Left lung (tissue), 10 donors: ENCODE results near the gene PITPNM1. TPM values are rescaled to one million over a fixed set of nuclear protein-coding genes. Genes with fewer than 3 reads are reported as not detected.

Experiments
- ATAC-seq: fragments of 200-7000 bp; cut with Tn5 transposase; one replicate; pipeline ENCODE4 v1.9.1; 2020; ENCODE audit warnings: moderate library complexity
- DNase-seq, 4 donors: peaks; one replicate each; pipeline ENCODE4 v3.0.0-alpha.2; 2013 to 2020
- H3K27ac ChIP-seq, 2 donors: fragments of 200-600 bp; sonication (generic) in 1 of 2; one replicate each; pipeline versions ENCODE4 v1.5.0 to v1.8.0; 2020 to 2021
- H3K27me3 ChIP-seq, 2 donors: fragments of 200-600 bp; sonication (generic) in 1 of 2; one replicate each; pipeline versions ENCODE4 v1.5.0 to v1.8.0; 2020 to 2021
- H3K36me3 ChIP-seq, 2 donors: fragments of 200-600 bp; sonication (generic) in 1 of 2; one replicate each; pipeline versions ENCODE4 v1.5.0 to v1.8.0; 2020 to 2021
- H3K4me1 ChIP-seq, 2 donors: fragments of 200-600 bp; one replicate each; pipeline ENCODE4 v1.8.0; 2021
- H3K4me3 ChIP-seq, 2 donors: fragments of 200-600 bp; sonication (generic) in 1 of 2; one replicate each; pipeline versions ENCODE4 v1.5.0 to v1.8.0; 2020 to 2021; ENCODE audit warnings: mild to moderate bottlenecking in 1 of 2
- H3K9me3 ChIP-seq, 2 donors: fragments of 200-600 bp; sonication (generic) in 1 of 2; one replicate each; pipeline versions ENCODE4 v1.5.0 to v1.8.0; 2020 to 2021
- intact Hi-C, 2 donors: fragments of 100-400 bp; cut with DNase I; formaldehyde crosslinking; loops; one replicate each; pipeline versions ENCODE4 v1.11.2 to v1.14.2; 2022
- polyA plus RNA-seq, 6 donors: library from polyadenylated mRNA; unstranded; fragments of 120-200 nt; gene quantifications; one replicate each; pipeline ENCODE4 v1.2.1, GENCODE V29; 2013; ENCODE audit not compliant: insufficient read length in 6 of 6
- total RNA-seq, 2 donors: library from RNA; stranded (reverse); fragmentation: NEBNext Ultra II Directional; extraction: Animal tissue kit (Norgen Biotek cat#: 25700); gene quantifications; one replicate each; pipeline ENCODE4 v1.2.1, GENCODE V29; 2021
- TF ChIP-seq, protein P1 (sequence below), 2 donors: fragments of 200-600 bp; sonication (generic) in 1 of 2; IDR thresholded peaks; one replicate each; pipeline versions ENCODE4 v1.5.0 to v1.8.0; 2021; ENCODE audit warnings: antibody characterized with exemption in 2 of 2
- donor health status: DM: no; HTN: yes; CAD: no.
- donor health status: DM: no; HTN: no; CAD: no.

Gene PITPNM1
- total and polyA plus RNA-seq, 8 donors: 15.5 to 55.5 (median 24.6) TPM

DNA sequence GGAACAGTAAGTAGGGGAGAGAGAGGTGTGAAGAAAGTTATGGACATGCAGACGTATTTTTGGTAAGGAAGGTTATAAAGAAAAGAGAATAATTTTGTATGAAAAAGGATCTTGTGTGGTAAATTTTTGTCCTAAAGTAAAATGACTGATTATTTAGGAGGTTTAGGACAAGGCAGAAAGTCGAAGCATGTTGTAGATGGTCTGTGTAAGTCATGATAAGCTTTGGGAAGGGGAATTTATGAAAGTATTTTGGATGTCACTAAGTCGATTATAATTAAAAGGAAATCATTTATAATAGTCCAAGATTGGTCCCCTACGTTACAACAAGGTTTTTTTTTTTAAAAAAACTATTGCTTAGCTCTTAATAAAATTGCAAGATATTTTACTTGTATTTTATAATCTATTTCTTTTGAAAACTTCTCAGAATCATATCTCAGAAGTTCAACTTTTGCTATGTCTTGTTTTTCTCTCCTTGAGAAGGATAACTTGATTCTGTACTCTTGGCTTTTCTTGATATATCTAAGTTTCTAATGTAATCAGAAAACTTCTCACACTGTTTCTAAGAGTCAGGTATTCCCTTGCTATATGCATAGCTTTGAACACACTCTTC lies 29.0 kb upstream of the PITPNM1 start:
- Histone ChIP-seq H3K4me1 (no peaks in the 10 kb centered on the region), H3K36me3 (no peaks in the 10 kb centered on the region), H3K27ac (no peak overlapping the region), H3K4me3 (no peak overlapping the region), H3K27me3 (no peaks in the 10 kb centered on the region), H3K9me3 (peaks cover 0 to 21% of the 10 kb centered on the region in 2 donors)
- DNase-seq (no peak), ATAC-seq (no peak)
- intact Hi-C loops: no loop called here
- TF ChIP-seq, protein P1, sequence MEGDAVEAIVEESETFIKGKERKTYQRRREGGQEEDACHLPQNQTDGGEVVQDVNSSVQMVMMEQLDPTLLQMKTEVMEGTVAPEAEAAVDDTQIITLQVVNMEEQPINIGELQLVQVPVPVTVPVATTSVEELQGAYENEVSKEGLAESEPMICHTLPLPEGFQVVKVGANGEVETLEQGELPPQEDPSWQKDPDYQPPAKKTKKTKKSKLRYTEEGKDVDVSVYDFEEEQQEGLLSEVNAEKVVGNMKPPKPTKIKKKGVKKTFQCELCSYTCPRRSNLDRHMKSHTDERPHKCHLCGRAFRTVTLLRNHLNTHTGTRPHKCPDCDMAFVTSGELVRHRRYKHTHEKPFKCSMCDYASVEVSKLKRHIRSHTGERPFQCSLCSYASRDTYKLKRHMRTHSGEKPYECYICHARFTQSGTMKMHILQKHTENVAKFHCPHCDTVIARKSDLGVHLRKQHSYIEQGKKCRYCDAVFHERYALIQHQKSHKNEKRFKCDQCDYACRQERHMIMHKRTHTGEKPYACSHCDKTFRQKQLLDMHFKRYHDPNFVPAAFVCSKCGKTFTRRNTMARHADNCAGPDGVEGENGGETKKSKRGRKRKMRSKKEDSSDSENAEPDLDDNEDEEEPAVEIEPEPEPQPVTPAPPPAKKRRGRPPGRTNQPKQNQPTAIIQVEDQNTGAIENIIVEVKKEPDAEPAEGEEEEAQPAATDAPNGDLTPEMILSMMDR (IDR thresholded peaks at IDR 0.05): no peak

DNA sequence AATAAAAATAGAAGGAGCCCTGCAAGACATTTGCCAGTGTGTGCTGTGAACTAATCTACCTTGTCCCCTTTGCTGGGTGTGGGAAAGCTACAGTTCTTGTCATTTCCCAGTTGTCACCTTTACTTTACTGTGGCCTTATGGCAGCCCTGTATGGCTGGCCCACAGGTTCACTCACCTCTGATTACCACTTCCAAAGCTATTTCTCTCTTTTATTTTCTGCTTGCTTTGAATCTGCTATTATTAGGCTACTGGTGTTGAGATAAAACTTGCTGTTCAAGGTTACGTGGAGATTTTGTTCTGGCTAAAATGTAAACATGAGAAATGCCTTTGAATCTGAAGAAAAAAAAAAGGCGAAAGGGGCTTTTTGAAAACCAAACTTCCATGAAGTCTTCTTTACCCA lies 27.7 kb upstream of the PITPNM1 start:
- ATAC-seq (no peak), DNase-seq (no peak)
- Histone ChIP-seq H3K36me3 (no peaks in the 10 kb centered on the region), H3K4me3 (no peak overlapping the region), H3K4me1 (no peaks in the 10 kb centered on the region), H3K27ac (no peak overlapping the region), H3K27me3 (no peaks in the 10 kb centered on the region), H3K9me3 (peaks cover 0 to 21% of the 10 kb centered on the region in 2 donors)
- intact Hi-C loops: no loop called here
- TF ChIP-seq, protein P1 (IDR thresholded peaks at IDR 0.05): no peak

DNA sequence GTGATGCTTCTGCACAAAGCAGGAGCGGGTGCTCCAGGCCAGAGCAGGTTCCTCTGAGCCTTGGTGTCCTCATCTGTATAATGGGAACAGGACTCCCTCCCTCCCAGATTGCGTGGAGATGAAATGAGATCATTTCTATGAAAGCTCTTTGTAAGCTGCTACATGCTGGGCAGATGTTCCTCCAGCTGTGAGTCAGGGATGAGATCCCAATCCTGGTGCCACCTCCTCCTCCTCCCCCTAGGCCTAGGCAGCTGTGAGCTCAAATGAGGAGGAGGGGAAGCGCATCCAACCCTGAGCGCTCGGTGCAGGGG lies 25.1 kb upstream of the PITPNM1 start:
- DNase-seq (no peak), ATAC-seq (no peak)
- Histone ChIP-seq H3K4me1 (no peaks in the 10 kb centered on the region), H3K9me3 (peaks cover 0 to 21% of the 10 kb centered on the region in 2 donors), H3K4me3 (no peak overlapping the region), H3K36me3 (no peaks in the 10 kb centered on the region), H3K27me3 (no peaks in the 10 kb centered on the region), H3K27ac (no peak overlapping the region)
- intact Hi-C loops: no loop called here
- TF ChIP-seq, protein P1 (IDR thresholded peaks at IDR 0.05): no peak

DNA sequence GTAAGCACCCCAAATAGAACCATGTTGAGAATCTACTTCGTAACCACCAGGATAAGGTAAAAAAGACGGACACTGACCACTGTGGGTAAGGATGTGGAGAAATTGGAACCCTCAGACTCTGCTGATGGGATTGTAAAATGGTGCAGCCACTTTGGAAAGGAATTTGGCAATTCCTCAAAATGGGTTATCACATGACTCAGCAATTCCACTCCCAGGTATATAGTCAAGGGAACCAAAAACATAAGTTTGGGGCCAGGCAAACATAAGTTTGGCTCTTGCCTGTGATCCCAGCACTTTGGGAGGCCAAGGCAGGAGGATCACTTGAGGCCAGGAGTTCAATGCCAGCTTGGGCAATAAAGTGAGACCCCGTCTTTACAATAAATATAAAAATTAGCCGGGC lies 23.2 kb upstream of the PITPNM1 start:
- no peak for ATAC-seq
- H3K9me3 ChIP-seq: peaks cover 0 to 5% of the 10 kb centered on the region in 2 donors
- no peak overlapping the region for H3K27ac ChIP-seq
- no peak for DNase-seq
- H3K4me1 ChIP-seq: no peaks in the 10 kb centered on the region
- TF ChIP-seq, protein P1 (IDR thresholded peaks at IDR 0.05): no peak
- H3K27me3 ChIP-seq: peaks cover 0 to 8% of the 10 kb centered on the region in 2 donors
- H3K36me3 ChIP-seq: no peaks in the 10 kb centered on the region
- intact Hi-C loops: no loop called here
- H3K4me3 ChIP-seq: no peak overlapping the region

DNA sequence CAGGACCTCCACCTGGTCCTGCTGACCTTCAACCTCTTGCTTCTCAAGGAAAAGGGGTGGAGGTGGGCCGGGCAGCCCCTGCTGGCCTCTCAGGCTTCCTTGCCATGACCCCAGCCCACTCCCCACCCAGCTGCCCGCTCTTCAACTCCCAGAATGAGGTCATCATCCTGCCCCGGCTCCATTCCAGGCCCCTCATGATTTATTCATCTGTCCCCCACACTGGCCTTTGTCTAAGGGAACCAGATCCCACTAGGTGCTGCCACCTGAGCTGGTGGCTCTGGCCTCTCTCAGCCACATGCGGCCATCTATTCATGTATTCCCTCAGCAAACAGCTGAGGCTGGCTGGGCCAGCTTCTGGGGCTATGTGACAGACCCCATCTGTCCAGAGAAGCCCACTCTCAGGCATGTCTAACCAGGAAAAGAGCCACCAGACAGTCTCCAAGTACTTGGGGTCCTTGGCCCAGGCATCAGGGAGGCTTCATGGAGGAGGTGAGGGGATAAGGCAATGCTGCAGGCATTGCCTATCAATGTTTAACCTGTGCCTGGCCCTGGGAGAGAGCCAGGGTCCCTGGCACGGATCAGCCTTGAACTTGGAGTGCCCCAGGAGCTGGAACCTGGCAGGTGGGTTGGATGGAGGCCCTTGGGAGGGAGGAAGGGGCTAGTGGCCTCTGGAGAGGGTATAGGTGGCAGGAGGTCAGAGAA lies 20.3 kb upstream of the PITPNM1 start:
- TF ChIP-seq, protein P1 (IDR thresholded peaks at IDR 0.05): no peak
- no peaks in the 10 kb centered on the region for H3K36me3 ChIP-seq
- no peak overlapping the region for H3K27ac ChIP-seq

More for the DNA sequence above, 20.3 kb upstream of the PITPNM1 start:
- peaks cover 0 to 8% of the 10 kb centered on the region in 2 donors for H3K27me3 ChIP-seq
- H3K9me3 ChIP-seq: no peaks in the 10 kb centered on the region
- H3K4me1 ChIP-seq: no peaks in the 10 kb centered on the region
- intact Hi-C loops: no loop called here
- no peak overlapping the region for H3K4me3 ChIP-seq
- ATAC-seq (no peak), DNase-seq (no peak)
